Measurements from ENCODE around the gene GTF2IRD1.
"Not testable (repeated sequence)": the region's sequence is repeated elsewhere in the genome, so short reads cannot be mapped to it uniquely, and the experiment has no call there.

GTF2IRD1 gene

GRCh38 chr7:74470504-74470903, 16.8 kb downstream of the GTF2IRD1 start:
- DNase-seq (ENCODE audit: low read depth in 2 of 2): no peak

DNA sequence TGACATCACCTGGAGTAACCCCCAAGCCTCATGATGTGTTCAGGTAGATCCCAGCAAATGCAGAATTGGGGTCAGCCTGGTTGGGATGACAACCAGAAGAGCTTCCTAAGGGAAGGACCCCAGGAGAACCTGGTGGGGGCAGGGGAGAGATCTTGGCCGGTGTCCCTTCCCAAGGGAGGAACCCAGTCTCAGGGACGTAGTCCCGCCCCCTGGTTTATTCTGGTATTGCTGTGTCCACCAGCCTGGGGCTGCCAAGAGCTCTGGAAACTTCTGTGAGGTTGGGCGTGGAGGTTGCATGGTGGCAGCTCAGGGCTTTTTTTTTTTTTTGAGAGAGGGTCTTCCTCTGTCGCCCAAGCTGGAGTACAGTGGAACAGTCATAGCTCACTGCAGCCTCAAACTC, 19.4 kb downstream of the GTF2IRD1 start:
- no peak for DNase-seq (ENCODE audit: low read depth in 2 of 2)

DNA sequence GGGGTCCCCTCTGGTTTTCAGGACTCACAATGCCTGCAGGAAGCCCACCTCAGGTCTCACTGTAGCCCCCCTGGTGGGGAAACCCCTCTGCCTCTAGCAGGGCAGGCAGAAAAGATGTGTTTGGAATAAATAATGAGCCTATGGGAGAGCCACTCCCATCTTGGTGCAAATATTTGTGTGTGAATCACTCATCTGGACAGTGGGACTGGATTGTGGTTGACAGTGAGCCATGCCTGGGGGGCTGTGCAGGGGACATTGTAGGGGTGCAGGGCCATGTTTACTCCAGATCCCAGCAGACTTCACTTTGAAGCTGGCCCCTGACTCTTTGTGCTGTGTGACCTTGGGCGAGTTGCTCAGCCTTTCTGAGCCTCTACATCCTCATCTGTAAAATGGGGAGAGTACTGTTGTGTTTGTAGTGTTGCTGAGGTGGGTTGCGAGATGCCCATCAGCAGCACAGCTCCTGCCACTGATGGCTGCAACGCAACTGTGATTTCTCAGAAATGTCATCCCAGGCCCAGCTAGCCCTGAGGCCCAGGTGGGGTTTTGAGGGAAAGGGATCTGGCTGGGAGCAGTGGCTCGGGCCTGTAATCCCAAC, 20.7 kb downstream of the GTF2IRD1 start:
- no peak for DNase-seq (ENCODE audit: low read depth in 2 of 2)

DNA sequence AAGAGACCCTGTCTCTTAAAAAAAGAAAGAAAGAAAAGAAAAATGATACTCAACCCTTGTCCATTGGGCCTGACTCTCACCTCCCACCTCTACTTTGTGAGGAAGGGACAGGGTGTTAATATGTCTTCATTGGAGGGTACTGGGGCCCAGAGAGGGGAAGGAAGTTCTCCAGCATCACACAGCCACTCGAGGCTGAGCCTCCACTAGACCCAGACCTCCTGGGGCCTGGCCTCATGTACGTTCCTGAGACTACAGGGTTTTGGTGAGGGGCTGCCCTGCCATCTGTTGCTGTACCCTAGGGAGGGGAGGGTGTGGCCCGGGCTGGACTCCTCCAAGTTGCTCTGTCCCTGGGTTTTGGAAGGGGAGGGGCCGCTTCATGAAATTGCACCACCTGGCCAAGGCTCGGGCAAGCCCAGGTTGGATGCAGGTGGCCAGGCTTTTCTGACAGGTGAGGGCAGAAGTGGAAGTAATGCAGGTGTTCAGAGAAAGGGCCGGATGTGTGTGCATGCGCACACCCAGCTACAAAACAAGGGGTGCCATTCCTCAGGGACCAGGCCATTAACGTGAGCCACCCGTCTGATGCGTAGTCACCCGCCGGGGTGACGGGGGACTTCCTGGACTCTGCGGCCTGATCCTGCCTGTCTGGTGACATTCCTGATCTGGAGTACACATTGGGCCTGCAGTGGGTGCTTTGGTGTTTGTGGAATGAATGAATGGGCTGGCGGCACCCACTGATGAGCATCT, 21.7 kb downstream of the GTF2IRD1 start:
- no peak for DNase-seq (ENCODE audit: low read depth in 2 of 2)

GRCh38 chr7:74475987-74476350, 22.3 kb downstream of the GTF2IRD1 start:
- DNase-seq (ENCODE audit: low read depth in 2 of 2): no peak

GRCh38 chr7:74476626-74477025, 22.9 kb downstream of the GTF2IRD1 start:
- no peak for DNase-seq (ENCODE audit: low read depth in 2 of 2)

DNA sequence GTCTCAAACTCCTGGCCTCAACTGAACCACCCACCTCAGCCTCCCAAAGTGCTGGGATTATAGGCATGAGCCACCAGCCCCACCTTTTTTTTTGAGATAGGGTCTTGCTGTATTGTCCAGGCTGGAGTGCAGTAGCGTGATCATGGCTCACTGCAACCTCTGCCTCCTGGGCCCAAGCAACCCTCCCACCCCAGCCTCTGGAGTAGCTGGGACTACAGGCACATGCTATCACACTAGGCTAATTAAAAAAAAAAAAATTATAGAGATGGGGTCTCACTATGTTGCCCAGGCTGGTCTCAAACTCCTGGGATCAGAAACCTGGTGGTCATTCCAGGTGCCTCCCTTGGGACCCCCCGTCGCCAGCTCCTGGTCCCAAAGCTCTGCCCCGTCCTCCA, 25.0 kb downstream of the GTF2IRD1 start:
- no peak for DNase-seq (ENCODE audit: low read depth in 2 of 2)

- no peak for DNase-seq (ENCODE audit: low read depth in 2 of 2)
Observed at GRCh38 chr7:74479066-74479781, 25.5 kb downstream of the GTF2IRD1 start.

- no peak for DNase-seq (ENCODE audit: low read depth in 2 of 2)
Observed at GRCh38 chr7:74479961-74480829, 26.5 kb downstream of the GTF2IRD1 start.

- no peak for DNase-seq (ENCODE audit: low read depth in 2 of 2)
Observed at GRCh38 chr7:74480861-74481417, 27.2 kb downstream of the GTF2IRD1 start.

DNA sequence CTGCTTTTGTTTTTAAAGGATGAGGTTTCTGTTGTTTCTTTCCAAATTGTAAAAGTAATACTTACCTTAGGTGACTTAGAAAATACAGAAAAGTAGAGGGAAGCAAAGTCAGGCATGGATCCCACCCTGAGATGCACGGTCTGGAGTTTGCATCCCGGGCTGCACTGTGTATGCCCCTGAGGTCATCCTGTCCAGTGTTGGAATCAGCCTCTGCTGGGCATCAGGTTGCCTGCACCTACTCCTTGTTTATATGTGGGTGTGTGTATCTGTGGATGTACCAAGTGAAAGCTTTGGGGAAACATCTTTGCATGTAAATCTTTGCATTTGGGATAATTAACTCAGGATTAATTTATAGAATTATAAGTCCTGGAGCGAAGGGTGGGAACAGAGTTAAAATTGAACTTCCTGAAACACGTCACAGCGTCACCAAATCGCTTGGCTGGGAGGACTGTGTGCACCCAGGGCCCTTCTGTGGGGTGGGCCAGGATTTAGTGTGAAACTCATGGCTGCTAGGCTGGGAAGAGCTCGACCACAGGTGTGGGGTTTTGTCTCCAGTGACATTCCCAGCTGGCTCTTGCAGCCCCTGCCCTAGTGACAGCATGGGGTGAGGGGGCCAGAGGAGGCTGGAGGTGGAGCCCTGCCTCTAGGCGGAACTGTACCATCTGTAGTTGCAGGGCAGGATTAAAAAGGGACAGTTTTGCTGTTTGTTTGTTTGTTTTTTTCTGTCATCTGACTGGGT, 27.9 kb downstream of the GTF2IRD1 start:
- no peak for DNase-seq (ENCODE audit: low read depth in 2 of 2)

- no peak for DNase-seq (ENCODE audit: low read depth in 2 of 2)
Observed at GRCh38 chr7:74482197-74482467, 28.4 kb downstream of the GTF2IRD1 start.

- DNase-seq (ENCODE audit: low read depth in 2 of 2): no peak
Observed at GRCh38 chr7:74482629-74483401, 29.1 kb downstream of the GTF2IRD1 start.

GRCh38 chr7:74483402-74484336, 30.0 kb downstream of the GTF2IRD1 start:
- DNase-seq (ENCODE audit: low read depth in 2 of 2): no peak

- DNase-seq (ENCODE audit: low read depth in 2 of 2): no peak
Observed at GRCh38 chr7:74485611-74486010, 31.9 kb downstream of the GTF2IRD1 start.

DNA sequence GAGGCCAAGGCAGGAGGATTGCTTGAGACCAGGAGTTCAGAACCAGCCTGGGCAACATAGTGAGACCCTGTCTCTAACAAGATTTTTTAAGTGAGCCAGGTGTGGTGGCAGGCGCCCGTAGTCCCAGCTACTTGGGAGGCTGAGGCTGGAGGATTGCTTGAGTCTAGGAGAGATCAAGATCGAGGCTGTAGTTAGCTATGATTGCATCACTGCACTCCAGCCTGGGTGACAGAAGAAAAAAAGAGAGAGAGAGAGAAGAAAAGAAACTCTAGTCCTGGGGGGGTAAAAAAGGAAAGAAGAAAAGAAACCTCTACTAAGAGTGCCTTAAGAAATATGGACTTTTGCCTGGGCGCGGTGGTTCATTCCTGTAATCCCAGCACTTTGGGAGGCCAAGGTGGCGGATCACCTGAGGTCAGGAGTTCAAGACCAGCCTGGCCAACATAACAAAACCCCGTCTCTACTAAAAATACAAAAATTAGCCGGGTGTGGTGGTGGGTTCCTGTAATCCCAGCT, 34.9 kb downstream of the GTF2IRD1 start:
- not testable (repeated sequence) for DNase-seq (ENCODE audit: low read depth in 2 of 2)

DNA sequence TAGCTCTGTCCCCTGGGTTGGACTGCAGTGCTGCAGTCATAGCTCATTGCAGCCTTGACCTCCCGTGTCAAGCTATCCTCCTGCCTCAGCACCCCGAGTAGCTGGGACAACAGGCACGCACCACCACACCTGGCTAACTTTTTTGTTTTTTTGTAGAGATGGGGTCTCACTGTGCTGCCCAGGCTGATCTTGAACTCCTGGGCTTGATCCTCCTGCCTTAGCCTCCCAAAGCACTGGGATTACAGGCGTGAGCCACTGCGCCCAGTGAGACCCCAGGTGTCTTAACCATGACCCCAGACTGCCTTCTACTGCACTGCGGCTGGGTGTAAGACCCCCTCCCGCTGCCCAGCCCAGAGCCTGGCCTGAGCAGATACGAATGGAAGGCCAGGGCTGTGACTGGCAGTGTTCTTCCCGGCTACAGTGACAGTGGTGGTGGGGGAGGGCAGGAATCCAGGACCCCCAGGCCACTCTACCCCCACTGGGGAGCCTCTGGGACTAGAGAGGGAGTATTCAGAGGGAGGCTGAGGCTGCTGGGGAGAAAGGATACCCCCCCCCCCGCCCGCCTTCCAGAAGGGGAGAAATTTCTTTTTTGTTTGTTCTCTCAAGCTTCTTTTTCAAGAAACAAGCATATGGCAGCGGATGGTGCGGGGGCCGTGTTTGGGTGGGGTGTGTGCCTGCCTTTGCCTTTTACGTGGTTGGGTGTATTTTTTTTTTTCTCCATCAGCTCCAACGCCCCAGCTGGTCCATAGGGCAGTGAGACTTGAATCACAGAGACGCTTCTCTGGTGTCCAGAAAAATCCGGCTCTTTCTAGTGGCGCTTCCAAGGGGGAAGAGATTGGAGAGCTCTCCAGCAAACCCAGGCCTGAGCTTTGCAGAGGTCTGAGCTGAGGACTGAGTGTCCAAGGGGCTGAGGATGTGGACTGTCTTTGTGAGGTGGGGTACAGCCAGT, 36.6 kb downstream of the GTF2IRD1 start:
- no peak for DNase-seq (ENCODE audit: low read depth in 2 of 2)

DNA sequence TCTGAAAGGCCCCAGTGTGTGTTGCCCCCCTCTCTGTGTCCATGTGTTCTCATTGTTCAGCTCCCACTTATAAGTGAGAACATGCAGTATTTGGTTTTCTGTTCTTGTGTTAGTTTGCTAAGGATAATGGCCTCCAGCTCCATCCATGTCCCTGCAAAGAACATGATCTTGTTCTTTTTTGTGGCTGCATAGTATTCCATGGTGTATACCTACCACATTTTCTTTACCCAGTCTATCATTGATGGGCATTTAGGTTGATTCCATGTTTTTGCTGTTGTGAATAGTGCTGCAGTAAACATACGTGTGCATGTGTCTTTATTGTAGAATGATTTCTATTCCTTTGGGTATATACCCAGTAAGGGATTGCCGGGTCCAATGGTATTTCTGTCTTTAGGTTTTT, 37.8 kb downstream of the GTF2IRD1 start:
- DNase-seq (ENCODE audit: low read depth in 2 of 2): not testable (repeated sequence)

Measured in activated CD8-positive, alpha-beta memory T cell treated with anti-CD3 and anti-CD28 coated beads for 4 hours (primary cell).